CD14-positive monocyte (primary cell): Measurements from ENCODE around the gene ABCC2. TPM values are rescaled to one million over a fixed set of nuclear protein-coding genes. Genes with fewer than 3 reads are reported as not detected.

Experiments used
- DNase-seq, 3 donors: peaks; one replicate each; pipeline ENCODE4 v3.0.0-alpha.2; 2011 to 2022
- H2AFZ ChIP-seq: 2 replicates; pipeline ENCODE4 v1.6.0; 2012; ENCODE audit warnings: mild to moderate bottlenecking, low read depth, low read length, inconsistent platforms; ENCODE audit not compliant: insufficient read depth, poor library complexity, severe bottlenecking
- H3K27ac ChIP-seq, 2 donors: 1 replicate in 1 of 2; 2 replicates in 1 of 2; pipeline ENCODE4 v1.5.1; 2012 to 2013; ENCODE audit warnings: low read length in 2 of 2, control low read depth in 1 of 2, inconsistent platforms in 1 of 2, low read depth in 1 of 2, mild to moderate bottlenecking in 1 of 2
- H3K27me3 ChIP-seq, 2 donors: one replicate each; pipeline versions ENCODE4 v1.6.0 to v1.6.1; 2011 to 2013; ENCODE audit warnings: low read length in 2 of 2; ENCODE audit not compliant: control insufficient read depth in 2 of 2, insufficient read depth in 2 of 2
- H3K36me3 ChIP-seq, 2 donors: replicated peaks in 1 of 2; 1 replicate in 1 of 2; 2 replicates in 1 of 2; pipeline versions ENCODE4 v1.5.1 to v1.6.1; 2012 to 2013; ENCODE audit warnings: low read length in 2 of 2, control low read depth in 1 of 2, inconsistent platforms in 1 of 2, mild to moderate bottlenecking in 1 of 2; ENCODE audit not compliant: insufficient read depth in 2 of 2, control insufficient read depth in 1 of 2
- H3K4me1 ChIP-seq, 2 donors: 1 replicate in 1 of 2; 2 replicates in 1 of 2; pipeline versions ENCODE4 v1.5.1 to v1.6.1; 2012 to 2013; ENCODE audit warnings: low read length in 2 of 2, control low read depth in 1 of 2, inconsistent platforms in 1 of 2, mild to moderate bottlenecking in 1 of 2, moderate library complexity in 1 of 2; ENCODE audit not compliant: insufficient read depth in 2 of 2, control insufficient read depth in 1 of 2
- H3K4me2 ChIP-seq: replicated peaks from 2 replicates; pipeline ENCODE3; 2012; ENCODE audit warnings: low read length, moderate library complexity, mild to moderate bottlenecking; ENCODE audit not compliant: poor library complexity, severe bottlenecking; ENCODE audit errors: extremely low read depth
- H3K4me3 ChIP-seq, 3 experiments: fragments of 200-600 bp in 1 of 3; sonication (generic) in 1 of 3; replicated peaks in 1 of 3; 1 replicate in 2 of 3; 2 replicates in 1 of 3; pipeline ENCODE4 v1.5.1; 2011 to 2013; ENCODE audit warnings: low read length in 3 of 3, mild to moderate bottlenecking in 3 of 3, control low read depth in 2 of 3, low read depth in 2 of 3, inconsistent platforms in 1 of 3, moderate library complexity in 1 of 3
- H3K79me2 ChIP-seq: 2 replicates; pipeline ENCODE4 v1.6.0; 2012; ENCODE audit warnings: mild to moderate bottlenecking, control low read depth, inconsistent platforms, low read length, moderate library complexity; ENCODE audit not compliant: insufficient read depth
- H3K9ac ChIP-seq: 2 replicates; pipeline ENCODE4 v1.6.0; 2017; ENCODE audit warnings: low read length, mild to moderate bottlenecking; ENCODE audit not compliant: insufficient read depth, poor library complexity, severe bottlenecking
- H3K9me3 ChIP-seq, 2 donors: replicated peaks in 1 of 2; 1 replicate in 1 of 2; 2 replicates in 1 of 2; pipeline versions ENCODE4 v1.5.1 to v1.6.1; 2012 to 2013; ENCODE audit warnings: low read length in 2 of 2, control low read depth in 1 of 2; ENCODE audit not compliant: control insufficient read depth in 1 of 2, insufficient read depth in 1 of 2
- H4K20me1 ChIP-seq: 2 replicates; pipeline ENCODE4 v1.6.0; 2012; ENCODE audit warnings: mild to moderate bottlenecking, low read length, control low read depth, moderate library complexity; ENCODE audit not compliant: insufficient read depth
- H3K27ac Mint-ChIP-seq, 7 donors: one replicate each; pipeline ENCODE4 v1.8.0; 2020; ENCODE audit warnings: mild to moderate bottlenecking in 7 of 7, mixed read lengths in 7 of 7, moderate library complexity in 6 of 7, inconsistent platforms in 2 of 7
- H3K27me3 Mint-ChIP-seq, 3 donors: one replicate each; pipeline ENCODE4 v1.8.0; 2021 to 2022; ENCODE audit warnings: low read depth in 3 of 3, mild to moderate bottlenecking in 3 of 3, mixed read lengths in 3 of 3, moderate library complexity in 3 of 3, inconsistent platforms in 1 of 3
- H3K36me3 Mint-ChIP-seq, 2 donors: one replicate each; pipeline ENCODE4 v1.8.0; 2020; ENCODE audit warnings: mixed read lengths in 2 of 2, inconsistent platforms in 1 of 2, mild to moderate bottlenecking in 1 of 2
- H3K4me1 Mint-ChIP-seq: one replicate; pipeline ENCODE4 v1.8.0; 2020; ENCODE audit warnings: mild to moderate bottlenecking, mixed read lengths
- H3K4me3 Mint-ChIP-seq, 2 donors: one replicate each; pipeline ENCODE4 v1.8.0; 2020; ENCODE audit warnings: mild to moderate bottlenecking in 2 of 2, mixed read lengths in 2 of 2, moderate library complexity in 1 of 2
- H3K9me3 Mint-ChIP-seq, 7 donors: one replicate each; pipeline ENCODE4 v1.8.0; 2020 to 2022; ENCODE audit warnings: mixed read lengths in 7 of 7, mild to moderate bottlenecking in 6 of 7, moderate library complexity in 6 of 7, inconsistent platforms in 2 of 7
- CTCF ChIP-seq: fragments of 200-600 bp; IDR thresholded peaks from one replicate; pipeline ENCODE4 v1.8.0; 2022; ENCODE audit warnings: antibody characterized with exemption, mild to moderate bottlenecking
- WGBS: methylation state at CpG from one replicate; pipeline ENCODE4 v1.1.5; 2013; ENCODE audit warnings: missing lambda C conversion rate; ENCODE audit not compliant: insufficient coverage; 5-methylcytosine and 5-hydroxymethylcytosine counted together
- intact Hi-C, 2 donors: fragments of 100-400 bp; cut with micrococcal nuclease; formaldehyde crosslinking; loops; one replicate each; pipeline versions ENCODE4 v1.15.0 to v1.15.1; 2023
- polyA plus RNA-seq, 3 donors: library from polyadenylated mRNA; depleted of rRNA in 1 of 3; unstranded in 2 of 3; stranded (reverse) in 1 of 3; fragments of 300-500 nt in 2 of 3; fragments of >200 nt in 1 of 3; fragmentation: Illumina TruSeq in 2 of 3; gene quantifications; 1 replicate in 2 of 3; 2 replicates in 1 of 3; pipeline ENCODE4 v1.2.3, GENCODE V29; 2012 to 2021

ABCC2 gene
- polyA plus RNA-seq, 3 donors: 0.09 to 2.7 (median 0.35) TPM

- H3K27me3 ChIP-seq: no peaks in the 10 kb centered on the region
- Mint-ChIP-seq H3K36me3 (no peaks in the 10 kb centered on the region), H3K4me3 (no peak overlapping the region), H3K27me3 (peaks cover 0 to 2% (median 0%) of the 10 kb centered on the region in 3 donors), H3K27ac (no peak overlapping the region), H3K9me3 (no peaks in the 10 kb centered on the region), H3K4me1 (no peaks in the 10 kb centered on the region)
- no peak overlapping the region for H2AFZ ChIP-seq
- no peaks in the 10 kb centered on the region for H3K79me2 ChIP-seq
- no peaks in the 10 kb centered on the region for H3K36me3 ChIP-seq
- no peak overlapping the region for H3K4me2 ChIP-seq
- H3K9me3 ChIP-seq: no peaks in the 10 kb centered on the region
- H4K20me1 ChIP-seq: no peaks in the 10 kb centered on the region
- DNase-seq: no peak
- intact Hi-C loops: no loop called here
- no peaks in the 10 kb centered on the region for H3K4me1 ChIP-seq
- no peak overlapping the region for H3K9ac ChIP-seq
- no peak for TF ChIP-seq CTCF
- H3K4me3 ChIP-seq: no peak overlapping the region
- H3K27ac ChIP-seq: no peak overlapping the region
- WGBS: no CpG with 5 or more reads among the region's 2 CpGs
Measured at GRCh38 chr10:99809481-99809880, 27.0 kb downstream of the ABCC2 start.

- intact Hi-C loops: no loop called here
- DNase-seq: no peak
- WGBS: 94% methylated on average over 6 of the region's 7 CpGs
Measured at GRCh38 chr10:99809931-99810615, 27.6 kb downstream of the ABCC2 start.

More at GRCh38 chr10:99809931-99810615, 27.6 kb downstream of the ABCC2 start:
- Histone ChIP-seq H3K36me3 (no peaks in the 10 kb centered on the region), H3K4me2 (no peak overlapping the region), H3K9me3 (no peaks in the 10 kb centered on the region), H3K4me3 (no peak overlapping the region), H3K27me3 (no peaks in the 10 kb centered on the region), H2AFZ (no peak overlapping the region), H4K20me1 (no peaks in the 10 kb centered on the region), H3K9ac (no peak overlapping the region), H3K27ac (no peak overlapping the region), H3K4me1 (no peaks in the 10 kb centered on the region), H3K79me2 (no peaks in the 10 kb centered on the region)
- Mint-ChIP-seq H3K4me1 (no peaks in the 10 kb centered on the region), H3K36me3 (no peaks in the 10 kb centered on the region), H3K27me3 (peaks cover 0 to 2% (median 0%) of the 10 kb centered on the region in 3 donors), H3K4me3 (no peak overlapping the region), H3K27ac (no peak overlapping the region), H3K9me3 (peaks cover 0 to 3% (median 0%) of the 10 kb centered on the region in 7 donors)
- no peak for TF ChIP-seq CTCF
